Measurements from ENCODE around the gene FYB1.

The FYB1 gene

GRCh38 chr5:39219437-39219836 is at the start of gene FYB1:
Gene FYB1 (minus strand): TSS chr5:39219563. CDS start chr5:39202960, 16,603 bp downstream.
- no peak within 1 kb of the TSS for H3K4me3 Mint-ChIP-seq
- no peaks in the 10 kb centered on the region for H3K9me3 Mint-ChIP-seq
- H3K27me3 Mint-ChIP-seq (ENCODE audit: low read depth, poor library complexity), result no peaks in the 10 kb centered on the region
- no peak for DNase-seq
- no peaks in the 10 kb centered on the region for H3K36me3 Mint-ChIP-seq (ENCODE audit: low read depth)
- no peak within 1 kb of the TSS for H3K27ac Mint-ChIP-seq
- peaks cover 28% of the 10 kb centered on the region for H3K4me1 Mint-ChIP-seq
- no peak for TF ChIP-seq CTCF (IDR thresholded peaks at IDR 0.05)

GRCh38 chr5:39267186-39267585 is 47.8 kb upstream of the FYB1 start:
- H3K4me1 Mint-ChIP-seq, result no peaks in the 10 kb centered on the region
- H3K36me3 Mint-ChIP-seq (ENCODE audit: low read depth), result no peaks in the 10 kb centered on the region
- no peak overlapping the region for H3K27ac Mint-ChIP-seq
- H3K27me3 Mint-ChIP-seq (ENCODE audit: low read depth, poor library complexity), result peaks cover 2% of the 10 kb centered on the region
- TF ChIP-seq CTCF (IDR thresholded peaks at IDR 0.05), result no peak
- DNase-seq, result no peak
- no peaks in the 10 kb centered on the region for H3K9me3 Mint-ChIP-seq
- no peak overlapping the region for H3K4me3 Mint-ChIP-seq

- no peak overlapping the region for H3K4me3 Mint-ChIP-seq
- H3K27me3 Mint-ChIP-seq (ENCODE audit: low read depth, poor library complexity), result peaks cover 2% of the 10 kb centered on the region
- no peaks in the 10 kb centered on the region for H3K4me1 Mint-ChIP-seq
- H3K27ac Mint-ChIP-seq, result no peak overlapping the region
- H3K9me3 Mint-ChIP-seq, result no peaks in the 10 kb centered on the region
- no peak for DNase-seq
- H3K36me3 Mint-ChIP-seq (ENCODE audit: low read depth), result no peaks in the 10 kb centered on the region
- TF ChIP-seq CTCF (IDR thresholded peaks at IDR 0.05), result no peak
These were observed 47.1 kb upstream of the FYB1 start for GRCh38 chr5:39266442-39266841.

- no peak for TF ChIP-seq CTCF (IDR thresholded peaks at IDR 0.05)
- Mint-ChIP-seq H3K36me3 (ENCODE audit: low read depth) (no peaks in the 10 kb centered on the region), H3K4me3 (no peak overlapping the region), H3K4me1 (no peaks in the 10 kb centered on the region), H3K27ac (no peak overlapping the region), H3K27me3 (ENCODE audit: low read depth, poor library complexity) (peaks cover 2% of the 10 kb centered on the region), H3K9me3 (no peaks in the 10 kb centered on the region)
- DNase-seq, result no peak
These were observed 45.2 kb upstream of the FYB1 start for GRCh38 chr5:39264528-39264927.

GRCh38 chr5:39262981-39263380 is 43.6 kb upstream of the FYB1 start:
- Mint-ChIP-seq H3K27ac (no peak overlapping the region), H3K27me3 (ENCODE audit: low read depth, poor library complexity) (peaks cover 2% of the 10 kb centered on the region), H3K36me3 (ENCODE audit: low read depth) (no peaks in the 10 kb centered on the region), H3K4me3 (no peak overlapping the region), H3K4me1 (no peaks in the 10 kb centered on the region), H3K9me3 (no peaks in the 10 kb centered on the region)
- DNase-seq, result no peak
- TF ChIP-seq CTCF (IDR thresholded peaks at IDR 0.05), result no peak

GRCh38 chr5:39260095-39260494 is 40.7 kb upstream of the FYB1 start:
- Mint-ChIP-seq H3K36me3 (ENCODE audit: low read depth) (no peaks in the 10 kb centered on the region), H3K27me3 (ENCODE audit: low read depth, poor library complexity) (peaks cover 2% of the 10 kb centered on the region), H3K9me3 (no peaks in the 10 kb centered on the region), H3K27ac (no peak overlapping the region), H3K4me3 (no peak overlapping the region), H3K4me1 (no peaks in the 10 kb centered on the region)
- no peak for TF ChIP-seq CTCF (IDR thresholded peaks at IDR 0.05)
- no peak for DNase-seq
